Measurements from ENCODE around the gene GLP1R.

The GLP1R gene

DNA sequence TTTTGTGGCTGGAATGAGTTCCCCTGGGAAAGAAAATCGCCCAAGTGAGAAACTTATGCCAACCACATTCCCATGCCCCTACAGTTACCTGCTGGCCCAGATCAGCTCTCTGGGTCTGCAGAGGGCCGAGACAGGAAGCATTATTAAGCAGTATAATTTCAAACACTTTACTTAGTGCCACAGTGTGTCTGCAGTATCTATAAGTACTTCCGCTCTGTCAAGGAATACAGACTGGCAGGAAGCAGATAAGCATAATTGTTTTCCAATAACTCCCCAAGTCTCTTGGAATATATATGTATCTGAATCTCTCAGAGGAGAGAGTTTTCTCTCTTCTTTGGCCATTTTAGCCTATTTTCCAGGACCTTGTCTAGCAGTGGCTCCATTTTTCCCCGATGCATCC, 41.5 kb downstream of the GLP1R start:
- no peaks in the 10 kb centered on the region for H3K9me2 ChIP-seq (replicated peaks; ENCODE audit: low read depth, low read length)
- no peaks in the 10 kb centered on the region for H3K9me3 ChIP-seq (ENCODE audit: insufficient read depth, low read depth, low read length)
- no peaks in the 10 kb centered on the region for H3K79me2 ChIP-seq (ENCODE audit: insufficient read depth, low read length)
- H3K4me2 ChIP-seq (ENCODE audit: low read depth, low read length, poor library complexity, severe bottlenecking), result peak overlapping the region; percentile 69
- peaks cover 29% of the 10 kb centered on the region for H3K4me1 ChIP-seq (ENCODE audit: insufficient read depth, low read length, poor library complexity, severe bottlenecking)
- H3K4me3 ChIP-seq (ENCODE audit: low read length, poor library complexity, severe bottlenecking), result peak overlapping the region; percentile 43
- H3F3A ChIP-seq (ENCODE audit: low read depth), result no peaks in the 10 kb centered on the region
- no peaks in the 10 kb centered on the region for H3K27me3 ChIP-seq (ENCODE audit: insufficient read depth, low read length, poor library complexity, severe bottlenecking)
- no peaks in the 10 kb centered on the region for H4K20me1 ChIP-seq (ENCODE audit: insufficient read depth, low read length, poor library complexity, severe bottlenecking)
- no peak overlapping the region for H3K9ac ChIP-seq (ENCODE audit: low read depth, low read length, poor library complexity, severe bottlenecking)
- no peak overlapping the region for H2AFZ ChIP-seq (ENCODE audit: low read length)
- TF ChIP-seq, protein P1, sequence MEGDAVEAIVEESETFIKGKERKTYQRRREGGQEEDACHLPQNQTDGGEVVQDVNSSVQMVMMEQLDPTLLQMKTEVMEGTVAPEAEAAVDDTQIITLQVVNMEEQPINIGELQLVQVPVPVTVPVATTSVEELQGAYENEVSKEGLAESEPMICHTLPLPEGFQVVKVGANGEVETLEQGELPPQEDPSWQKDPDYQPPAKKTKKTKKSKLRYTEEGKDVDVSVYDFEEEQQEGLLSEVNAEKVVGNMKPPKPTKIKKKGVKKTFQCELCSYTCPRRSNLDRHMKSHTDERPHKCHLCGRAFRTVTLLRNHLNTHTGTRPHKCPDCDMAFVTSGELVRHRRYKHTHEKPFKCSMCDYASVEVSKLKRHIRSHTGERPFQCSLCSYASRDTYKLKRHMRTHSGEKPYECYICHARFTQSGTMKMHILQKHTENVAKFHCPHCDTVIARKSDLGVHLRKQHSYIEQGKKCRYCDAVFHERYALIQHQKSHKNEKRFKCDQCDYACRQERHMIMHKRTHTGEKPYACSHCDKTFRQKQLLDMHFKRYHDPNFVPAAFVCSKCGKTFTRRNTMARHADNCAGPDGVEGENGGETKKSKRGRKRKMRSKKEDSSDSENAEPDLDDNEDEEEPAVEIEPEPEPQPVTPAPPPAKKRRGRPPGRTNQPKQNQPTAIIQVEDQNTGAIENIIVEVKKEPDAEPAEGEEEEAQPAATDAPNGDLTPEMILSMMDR (conservative IDR thresholded peaks at IDR 0.05; ENCODE audit: low read length), result no peak
- TF ChIP-seq EZH2phosphoT487 (IDR thresholded peaks at IDR 0.05; ENCODE audit: borderline replicate concordance), result peak; percentile 58
- no peaks in the 10 kb centered on the region for H3K36me3 ChIP-seq (ENCODE audit: insufficient read depth, low read length)

DNA sequence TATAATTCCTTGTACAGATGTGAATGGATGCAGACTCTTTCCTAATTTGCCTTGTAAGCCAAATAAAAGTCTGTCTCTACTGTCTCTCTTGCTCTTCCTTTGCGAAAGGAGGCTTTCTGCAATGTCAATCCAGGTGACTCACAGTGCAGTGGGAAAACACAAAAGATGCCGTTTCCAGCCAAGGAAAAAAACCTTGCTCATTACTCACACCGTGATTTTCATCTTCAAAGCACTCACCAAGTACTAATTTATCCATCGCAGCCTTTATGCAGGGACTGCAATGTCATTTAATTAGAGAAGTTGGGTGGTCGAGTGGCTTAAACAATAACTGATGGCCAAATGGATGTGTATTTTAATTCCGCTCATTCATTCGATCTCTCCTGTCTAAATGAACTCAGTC, 42.6 kb downstream of the GLP1R start:
- H2AFZ ChIP-seq (ENCODE audit: low read length), result no peak overlapping the region
- H3F3A ChIP-seq (ENCODE audit: low read depth), result no peaks in the 10 kb centered on the region
- H3K9me2 ChIP-seq (replicated peaks; ENCODE audit: low read depth, low read length), result no peaks in the 10 kb centered on the region
- no peaks in the 10 kb centered on the region for H3K9me3 ChIP-seq (ENCODE audit: insufficient read depth, low read depth, low read length)
- no peak overlapping the region for H3K9ac ChIP-seq (ENCODE audit: low read depth, low read length, poor library complexity, severe bottlenecking)
- no peaks in the 10 kb centered on the region for H3K36me3 ChIP-seq (ENCODE audit: insufficient read depth, low read length)
- H3K79me2 ChIP-seq (ENCODE audit: insufficient read depth, low read length), result no peaks in the 10 kb centered on the region
- H3K4me3 ChIP-seq (ENCODE audit: low read length, poor library complexity, severe bottlenecking), result no peak overlapping the region
- no peaks in the 10 kb centered on the region for H3K27me3 ChIP-seq (ENCODE audit: insufficient read depth, low read length, poor library complexity, severe bottlenecking)
- no peak for TF ChIP-seq EZH2phosphoT487 (IDR thresholded peaks at IDR 0.05; ENCODE audit: borderline replicate concordance)
- TF ChIP-seq, protein P1 (conservative IDR thresholded peaks at IDR 0.05; ENCODE audit: low read length), result no peak
- H3K4me2 ChIP-seq (ENCODE audit: low read depth, low read length, poor library complexity, severe bottlenecking), result no peak overlapping the region
- no peaks in the 10 kb centered on the region for H4K20me1 ChIP-seq (ENCODE audit: insufficient read depth, low read length, poor library complexity, severe bottlenecking)
- H3K4me1 ChIP-seq (ENCODE audit: insufficient read depth, low read length, poor library complexity, severe bottlenecking), result peaks cover 29% of the 10 kb centered on the region

DNA sequence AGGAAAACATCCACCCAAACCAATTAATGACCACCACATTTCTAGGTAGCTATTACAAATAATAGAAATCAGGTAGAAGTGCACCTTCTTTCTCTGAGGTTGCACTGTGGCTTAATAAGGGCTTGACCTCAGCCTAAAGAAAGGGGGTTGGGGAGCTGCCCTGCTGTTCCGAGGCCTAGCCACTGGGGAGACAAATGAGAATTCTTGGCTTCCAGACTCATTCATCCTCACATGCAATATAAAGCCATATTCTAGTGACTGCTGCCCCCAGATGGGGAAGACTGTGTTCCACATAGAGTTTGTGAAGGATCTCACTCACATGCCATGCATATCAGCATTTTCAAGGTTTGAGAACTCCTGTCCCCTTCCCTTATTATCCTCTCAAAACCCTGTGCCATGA, 43.5 kb downstream of the GLP1R start:
- H3K4me1 ChIP-seq (ENCODE audit: insufficient read depth, low read length, poor library complexity, severe bottlenecking), result peaks cover 29% of the 10 kb centered on the region
- H3K9me2 ChIP-seq (replicated peaks; ENCODE audit: low read depth, low read length), result no peaks in the 10 kb centered on the region
- no peak overlapping the region for H3K9ac ChIP-seq (ENCODE audit: low read depth, low read length, poor library complexity, severe bottlenecking)
- no peaks in the 10 kb centered on the region for H3K79me2 ChIP-seq (ENCODE audit: insufficient read depth, low read length)
- no peaks in the 10 kb centered on the region for H3K36me3 ChIP-seq (ENCODE audit: insufficient read depth, low read length)
- no peaks in the 10 kb centered on the region for H3K27me3 ChIP-seq (ENCODE audit: insufficient read depth, low read length, poor library complexity, severe bottlenecking)
- H3F3A ChIP-seq (ENCODE audit: low read depth), result no peaks in the 10 kb centered on the region
- no peak overlapping the region for H2AFZ ChIP-seq (ENCODE audit: low read length)
- H3K4me3 ChIP-seq (ENCODE audit: low read length, poor library complexity, severe bottlenecking), result no peak overlapping the region
- H3K4me2 ChIP-seq (ENCODE audit: low read depth, low read length, poor library complexity, severe bottlenecking), result no peak overlapping the region
- H4K20me1 ChIP-seq (ENCODE audit: insufficient read depth, low read length, poor library complexity, severe bottlenecking), result no peaks in the 10 kb centered on the region
- H3K9me3 ChIP-seq (ENCODE audit: insufficient read depth, low read depth, low read length), result no peaks in the 10 kb centered on the region
- no peak for TF ChIP-seq EZH2phosphoT487 (IDR thresholded peaks at IDR 0.05; ENCODE audit: borderline replicate concordance)
- TF ChIP-seq, protein P1 (conservative IDR thresholded peaks at IDR 0.05; ENCODE audit: low read length), result peak; percentile 72

Data from Loucy (cell line).